ENCODE results near the gene PLD5.
"Not testable (repeated sequence)": the region's sequence is repeated elsewhere in the genome, so short reads cannot be mapped to it uniquely, and the experiment has no call there.

The PLD5 gene

GRCh38 chr1:242224461-242224860 is 300.0 kb downstream of the PLD5 start:
- Mint-ChIP-seq H3K27me3 (no peaks in the 10 kb centered on the region), H3K27ac (no peak overlapping the region), H3K9me3 (no peaks in the 10 kb centered on the region), H3K36me3 (no peaks in the 10 kb centered on the region), H3K4me3 (no peak overlapping the region), H3K4me1 (no peaks in the 10 kb centered on the region)

- H3K9me3 Mint-ChIP-seq: peaks cover 5% of the 10 kb centered on the region
- H3K4me3 Mint-ChIP-seq: no peak overlapping the region
- H3K27me3 Mint-ChIP-seq: peaks cover 2% of the 10 kb centered on the region
- H3K27ac Mint-ChIP-seq: no peak overlapping the region
- no peaks in the 10 kb centered on the region for H3K4me1 Mint-ChIP-seq
- no peaks in the 10 kb centered on the region for H3K36me3 Mint-ChIP-seq
These were observed 304.6 kb downstream of the PLD5 start for GRCh38 chr1:242219905-242220304.

GRCh38 chr1:242219298-242219901 is 305.1 kb downstream of the PLD5 start:
- H3K27ac Mint-ChIP-seq: no peak overlapping the region
- H3K9me3 Mint-ChIP-seq: peaks cover 5% of the 10 kb centered on the region
- H3K27me3 Mint-ChIP-seq: peaks cover 2% of the 10 kb centered on the region
- no peak overlapping the region for H3K4me3 Mint-ChIP-seq
- H3K4me1 Mint-ChIP-seq: no peaks in the 10 kb centered on the region
- no peaks in the 10 kb centered on the region for H3K36me3 Mint-ChIP-seq

GRCh38 chr1:242216368-242216767 is 308.1 kb downstream of the PLD5 start:
- no peak overlapping the region for H3K27ac Mint-ChIP-seq
- H3K4me3 Mint-ChIP-seq: no peak overlapping the region
- no peaks in the 10 kb centered on the region for H3K4me1 Mint-ChIP-seq
- peaks cover 5% of the 10 kb centered on the region for H3K9me3 Mint-ChIP-seq
- peaks cover 2% of the 10 kb centered on the region for H3K27me3 Mint-ChIP-seq
- no peaks in the 10 kb centered on the region for H3K36me3 Mint-ChIP-seq

- H3K27ac Mint-ChIP-seq: not testable (repeated sequence)
These were observed 310.0 kb downstream of the PLD5 start for GRCh38 chr1:242214455-242214854.

GRCh38 chr1:242212961-242213360 is 311.5 kb downstream of the PLD5 start:
- H3K36me3 Mint-ChIP-seq, H3K9me3 Mint-ChIP-seq, H3K27me3 Mint-ChIP-seq, H3K27ac Mint-ChIP-seq, H3K4me3 Mint-ChIP-seq, H3K4me1 Mint-ChIP-seq: not testable (repeated sequence)

More at GRCh38 chr1:242214455-242214854, 310.0 kb downstream of the PLD5 start:
- H3K4me3 Mint-ChIP-seq, H3K4me1 Mint-ChIP-seq, H3K36me3 Mint-ChIP-seq, H3K9me3 Mint-ChIP-seq, H3K27me3 Mint-ChIP-seq: not testable (repeated sequence)

- Mint-ChIP-seq H3K4me1 (no peaks in the 10 kb centered on the region), H3K27ac (no peak overlapping the region), H3K4me3 (no peak overlapping the region), H3K36me3 (no peaks in the 10 kb centered on the region), H3K9me3 (peaks cover 5% of the 10 kb centered on the region), H3K27me3 (peaks cover 4% of the 10 kb centered on the region)
These were observed 312.1 kb downstream of the PLD5 start for GRCh38 chr1:242212401-242212800.

- Mint-ChIP-seq H3K36me3 (no peaks in the 10 kb centered on the region), H3K4me1 (no peaks in the 10 kb centered on the region), H3K4me3 (no peak overlapping the region), H3K9me3 (peaks cover 5% of the 10 kb centered on the region), H3K27me3 (peaks cover 4% of the 10 kb centered on the region), H3K27ac (no peak overlapping the region)
These were observed 313.1 kb downstream of the PLD5 start for GRCh38 chr1:242211254-242212022.

GRCh38 chr1:242210316-242210715 is 314.2 kb downstream of the PLD5 start:
- not testable (repeated sequence) for H3K27ac Mint-ChIP-seq, H3K27me3 Mint-ChIP-seq, H3K4me1 Mint-ChIP-seq, H3K36me3 Mint-ChIP-seq, H3K9me3 Mint-ChIP-seq, H3K4me3 Mint-ChIP-seq

GRCh38 chr1:242209063-242209462 is 315.4 kb downstream of the PLD5 start:
- no peak overlapping the region for H3K27ac Mint-ChIP-seq
- H3K9me3 Mint-ChIP-seq: no peaks in the 10 kb centered on the region
- H3K4me1 Mint-ChIP-seq: no peaks in the 10 kb centered on the region
- H3K36me3 Mint-ChIP-seq: no peaks in the 10 kb centered on the region
- H3K27me3 Mint-ChIP-seq: peaks cover 4% of the 10 kb centered on the region
- H3K4me3 Mint-ChIP-seq: no peak overlapping the region

GRCh38 chr1:242208021-242208420 is 316.5 kb downstream of the PLD5 start:
- peaks cover 4% of the 10 kb centered on the region for H3K27me3 Mint-ChIP-seq
- H3K36me3 Mint-ChIP-seq: no peaks in the 10 kb centered on the region
- no peak overlapping the region for H3K4me3 Mint-ChIP-seq
- no peaks in the 10 kb centered on the region for H3K9me3 Mint-ChIP-seq
- H3K4me1 Mint-ChIP-seq: no peaks in the 10 kb centered on the region
- no peak overlapping the region for H3K27ac Mint-ChIP-seq

- no peaks in the 10 kb centered on the region for H3K9me3 Mint-ChIP-seq
- H3K36me3 Mint-ChIP-seq: no peaks in the 10 kb centered on the region
- H3K4me1 Mint-ChIP-seq: no peaks in the 10 kb centered on the region
- no peak overlapping the region for H3K27ac Mint-ChIP-seq
- no peak overlapping the region for H3K4me3 Mint-ChIP-seq
- peaks cover 4% of the 10 kb centered on the region for H3K27me3 Mint-ChIP-seq
These were observed 317.5 kb downstream of the PLD5 start for GRCh38 chr1:242206994-242207393.

- Mint-ChIP-seq H3K27ac (no peak overlapping the region), H3K27me3 (peaks cover 4% of the 10 kb centered on the region), H3K4me1 (no peaks in the 10 kb centered on the region), H3K9me3 (no peaks in the 10 kb centered on the region), H3K4me3 (no peak overlapping the region), H3K36me3 (no peaks in the 10 kb centered on the region)
These were observed 318.6 kb downstream of the PLD5 start for GRCh38 chr1:242205622-242206489.

GRCh38 chr1:242203262-242203661 is 321.2 kb downstream of the PLD5 start:
- Mint-ChIP-seq H3K36me3 (no peaks in the 10 kb centered on the region), H3K27ac (no peak overlapping the region), H3K4me3 (no peak overlapping the region), H3K27me3 (peaks cover 2% of the 10 kb centered on the region), H3K4me1 (no peaks in the 10 kb centered on the region), H3K9me3 (no peaks in the 10 kb centered on the region)

- H3K27me3 Mint-ChIP-seq: peaks cover 2% of the 10 kb centered on the region
These were observed 323.4 kb downstream of the PLD5 start for GRCh38 chr1:242201090-242201489.

More at GRCh38 chr1:242201090-242201489, 323.4 kb downstream of the PLD5 start:
- Mint-ChIP-seq H3K4me1 (no peaks in the 10 kb centered on the region), H3K9me3 (no peaks in the 10 kb centered on the region), H3K4me3 (no peak overlapping the region), H3K36me3 (no peaks in the 10 kb centered on the region), H3K27ac (no peak overlapping the region)

Data from activated naive CD4-positive, alpha-beta T cell treated with anti-CD3 and anti-CD28 coated beads, Interleukin-2, amount 50 U/mL, for 24 hours (primary cell).